Lower leg skin (tissue), 4 donors: ENCODE results near the gene AXIN2. TPM values are rescaled to one million over a fixed set of nuclear protein-coding genes. Genes with fewer than 3 reads are reported as not detected.

ENCODE experiments used
- DNase-seq, 2 donors: peaks; one replicate each; pipeline ENCODE4 v3.0.0-alpha.2; 2019; ENCODE audit warnings: low spot score in 2 of 2
- H3K4me3 ChIP-seq: fragments of 200-600 bp; sonication (generic); 2 replicates; pipeline ENCODE4 v1.5.1; 2017; ENCODE audit warnings: mild to moderate bottlenecking, low read depth; ENCODE audit not compliant: poor library complexity, severe bottlenecking
- POLR2A ChIP-seq, 2 donors: fragments of 450-650 bp; IDR thresholded peaks; one replicate each; pipeline ENCODE4 v1.6.1; 2016 to 2017; ENCODE audit warnings: antibody characterized with exemption in 2 of 2, mild to moderate bottlenecking in 1 of 2, moderate library complexity in 1 of 2
- WGBS, 2 donors: methylation state at CpG; one replicate each; pipeline ENCODE4 v1.1.5; 2018; 5-methylcytosine and 5-hydroxymethylcytosine counted together
- intact Hi-C: fragments of 100-400 bp; cut with DNase I; formaldehyde crosslinking; loops from one replicate; pipeline ENCODE4 v1.15.0; 2023; ENCODE audit warnings: low total_unique reads
- total RNA-seq, 4 donors: library from RNA; depleted of rRNA; stranded (reverse); fragments of >200 nt; gene quantifications; one replicate each; pipeline ENCODE4 v1.1.0, GENCODE V29; 2016
- TF ChIP-seq, protein P1 (sequence below), 3 donors: fragments of 450-650 bp; IDR thresholded peaks; one replicate each; pipeline ENCODE4 v1.5.1; 2016; ENCODE audit warnings: antibody characterized with exemption in 3 of 3, mild to moderate bottlenecking in 3 of 3, moderate library complexity in 2 of 3

Gene AXIN2
- total RNA-seq, 4 donors from 2014 or later = 11.7 to 16.7 (median 14.6) TPM

GRCh38 chr17:65587534-65588180, 26.2 kb upstream of the AXIN2 start:
- WGBS, 2 donors = 41 to 53% methylated on average over 10 of the region's 10 CpGs
- TF ChIP-seq POLR2A (IDR thresholded peaks at IDR 0.05) = no peak
- TF ChIP-seq, protein P1, sequence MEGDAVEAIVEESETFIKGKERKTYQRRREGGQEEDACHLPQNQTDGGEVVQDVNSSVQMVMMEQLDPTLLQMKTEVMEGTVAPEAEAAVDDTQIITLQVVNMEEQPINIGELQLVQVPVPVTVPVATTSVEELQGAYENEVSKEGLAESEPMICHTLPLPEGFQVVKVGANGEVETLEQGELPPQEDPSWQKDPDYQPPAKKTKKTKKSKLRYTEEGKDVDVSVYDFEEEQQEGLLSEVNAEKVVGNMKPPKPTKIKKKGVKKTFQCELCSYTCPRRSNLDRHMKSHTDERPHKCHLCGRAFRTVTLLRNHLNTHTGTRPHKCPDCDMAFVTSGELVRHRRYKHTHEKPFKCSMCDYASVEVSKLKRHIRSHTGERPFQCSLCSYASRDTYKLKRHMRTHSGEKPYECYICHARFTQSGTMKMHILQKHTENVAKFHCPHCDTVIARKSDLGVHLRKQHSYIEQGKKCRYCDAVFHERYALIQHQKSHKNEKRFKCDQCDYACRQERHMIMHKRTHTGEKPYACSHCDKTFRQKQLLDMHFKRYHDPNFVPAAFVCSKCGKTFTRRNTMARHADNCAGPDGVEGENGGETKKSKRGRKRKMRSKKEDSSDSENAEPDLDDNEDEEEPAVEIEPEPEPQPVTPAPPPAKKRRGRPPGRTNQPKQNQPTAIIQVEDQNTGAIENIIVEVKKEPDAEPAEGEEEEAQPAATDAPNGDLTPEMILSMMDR (IDR thresholded peaks at IDR 0.05) = no peak
- intact Hi-C loops = no loop called here
- H3K4me3 ChIP-seq = no peak overlapping the region
- DNase-seq = no peak

DNA sequence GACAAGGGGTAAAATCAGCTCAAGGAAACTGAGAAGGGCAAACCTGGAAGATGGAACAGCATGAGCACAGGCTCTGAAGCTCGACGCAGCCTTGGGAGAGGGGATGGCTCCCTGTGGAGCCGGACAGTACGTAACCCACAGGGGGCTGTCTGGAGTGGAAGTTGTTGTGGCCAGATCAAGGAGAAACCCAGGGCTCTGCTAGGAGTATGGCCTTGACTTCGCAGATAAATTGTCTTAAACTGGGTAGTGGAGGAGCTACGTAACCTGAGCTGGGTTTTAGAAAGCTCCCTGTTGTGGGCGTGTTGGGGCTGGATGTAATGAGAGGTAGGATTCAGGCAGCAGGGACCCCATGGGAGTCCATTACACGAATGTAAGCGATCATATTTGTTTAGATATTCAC, 25.5 kb upstream of the AXIN2 start:
- intact Hi-C loops = no loop called here
- WGBS, 2 donors = 86 to 89% methylated on average over 9 of the region's 9 CpGs
- TF ChIP-seq, protein P1 (IDR thresholded peaks at IDR 0.05) = no peak
- no peak for TF ChIP-seq POLR2A (IDR thresholded peaks at IDR 0.05)
- no peak overlapping the region for H3K4me3 ChIP-seq
- DNase-seq = no peak

DNA sequence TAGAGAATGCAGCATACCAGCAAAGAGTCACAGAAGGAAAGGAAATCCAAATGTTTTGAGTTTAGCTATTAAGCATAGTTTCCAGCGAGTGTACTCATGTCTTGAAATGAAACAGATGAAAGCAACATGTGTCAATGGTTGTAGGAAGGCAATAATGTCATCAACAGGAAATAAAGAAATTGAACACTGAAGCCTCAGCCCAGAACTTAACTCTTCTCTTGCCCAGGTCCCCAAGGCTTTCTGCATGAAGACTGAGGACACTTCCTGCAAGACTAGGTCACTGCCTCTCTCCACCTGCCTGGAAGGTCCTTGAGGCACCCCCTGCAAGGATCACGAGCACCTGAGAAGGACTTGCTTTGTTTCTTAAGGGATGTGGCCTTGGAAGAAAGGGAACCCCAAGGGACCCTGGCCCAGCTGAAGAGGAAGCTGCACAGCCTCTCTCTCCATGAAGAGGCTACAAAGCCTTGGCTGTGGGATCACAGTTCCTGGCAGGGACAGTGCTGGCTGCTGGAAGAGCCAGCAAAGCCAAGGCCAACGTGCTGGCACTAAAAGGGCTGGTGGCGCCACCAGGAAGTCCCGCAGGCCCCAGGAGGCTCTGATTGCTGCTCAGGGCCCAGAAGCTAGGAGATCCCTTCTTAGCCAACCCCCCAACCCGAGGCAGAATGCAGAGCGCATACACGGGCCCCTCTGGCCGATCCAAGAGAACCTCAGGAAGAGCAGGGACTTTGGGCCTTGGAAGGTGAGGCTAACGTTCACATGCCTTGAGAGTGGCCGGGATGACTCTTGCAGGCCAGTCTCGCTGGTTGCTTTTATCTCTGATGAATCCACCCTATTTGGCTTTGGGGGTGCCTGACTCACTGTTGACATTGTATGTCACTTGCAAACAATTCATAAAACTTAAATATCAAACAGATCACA, 23.4 kb upstream of the AXIN2 start:
- DNase-seq = no peak
- intact Hi-C loops = no loop called here
- no peak overlapping the region for H3K4me3 ChIP-seq
- no peak for TF ChIP-seq POLR2A (IDR thresholded peaks at IDR 0.05)
- TF ChIP-seq, protein P1 (IDR thresholded peaks at IDR 0.05) = no peak
- WGBS, 2 donors = 39 to 60% methylated on average over 12 of the region's 12 CpGs

- no peak overlapping the region for H3K4me3 ChIP-seq
- intact Hi-C loops = no loop called here
- WGBS, 2 donors = 59 to 65% methylated on average over 7 to 9 of the region's 10 CpGs
- no peak for DNase-seq
- no peak for TF ChIP-seq POLR2A (IDR thresholded peaks at IDR 0.05)
- TF ChIP-seq, protein P1 (IDR thresholded peaks at IDR 0.05) = no peak
Observed at GRCh38 chr17:65583921-65584603, 22.6 kb upstream of the AXIN2 start.

GRCh38 chr17:65576939-65577338, 15.5 kb upstream of the AXIN2 start:
- intact Hi-C loops = no loop called here
- H3K4me3 ChIP-seq = no peak overlapping the region
- DNase-seq = no peak
- TF ChIP-seq POLR2A (IDR thresholded peaks at IDR 0.05) = no peak
- TF ChIP-seq, protein P1 (IDR thresholded peaks at IDR 0.05) = no peak
- 85 to 90% methylated on average over 12 of the region's 12 CpGs for WGBS, 2 donors
